G401 (cell line): Measurements from ENCODE around the gene EFL1. TPM values are rescaled to one million over a fixed set of nuclear protein-coding genes. Genes with fewer than 3 reads are reported as not detected.
"Not testable (repeated sequence)": the region's sequence is repeated elsewhere in the genome, so short reads cannot be mapped to it uniquely, and the experiment has no call there.

Experiments used
- DNase-seq: peaks from one replicate; pipeline ENCODE4 v3.0.0-alpha.2; 2015; ENCODE audit warnings: low spot score
- in situ Hi-C: cut with HindIII; loops from 2 replicates; pipeline ENCODE4 v1.10.0; 2016; ENCODE audit warnings: low sequenced_read_pairs, mixed read lengths
- total RNA-seq: library from RNA; depleted of rRNA; stranded (reverse); fragments of >200 nt; shearing (Covaris generic); gene quantifications from 2 replicates; pipeline ENCODE4 v1.2.3, GENCODE V29; 2014

EFL1 gene
- total RNA-seq, 1 experiment from 2014 or later = 14.3 TPM

GRCh38 chr15:82221535-82221934 lies 41.0 kb downstream of the EFL1 start:
- DNase-seq = peak; percentile 10
- in situ Hi-C loops = not testable (repeated sequence)

GRCh38 chr15:82216092-82216491 lies 46.4 kb downstream of the EFL1 start:
- DNase-seq, in situ Hi-C loops: not testable (repeated sequence)

DNA sequence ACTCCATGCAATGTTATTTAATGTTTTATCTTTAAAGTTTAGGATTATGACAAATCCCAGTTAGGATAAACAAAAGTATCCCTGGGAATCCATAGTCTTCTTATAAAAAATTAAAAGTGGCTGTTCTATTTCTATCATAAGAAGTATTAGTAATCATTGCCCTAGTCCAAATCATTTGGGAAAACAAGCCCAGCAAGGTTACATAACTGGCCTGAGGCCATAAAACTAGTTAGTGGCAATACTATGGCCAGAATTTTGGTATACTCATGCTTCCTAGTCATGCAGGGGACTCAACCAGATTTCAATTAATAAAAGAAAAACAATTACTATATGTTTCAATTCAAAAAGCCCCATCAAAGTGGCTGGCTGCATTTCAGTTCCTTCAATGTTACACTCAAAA lies 50.3 kb downstream of the EFL1 start:
- in situ Hi-C loops, DNase-seq: not testable (repeated sequence)

GRCh38 chr15:82210066-82210597 lies 52.4 kb downstream of the EFL1 start:
- in situ Hi-C loops = not testable (repeated sequence)
- peak; percentile 2 for DNase-seq

DNA sequence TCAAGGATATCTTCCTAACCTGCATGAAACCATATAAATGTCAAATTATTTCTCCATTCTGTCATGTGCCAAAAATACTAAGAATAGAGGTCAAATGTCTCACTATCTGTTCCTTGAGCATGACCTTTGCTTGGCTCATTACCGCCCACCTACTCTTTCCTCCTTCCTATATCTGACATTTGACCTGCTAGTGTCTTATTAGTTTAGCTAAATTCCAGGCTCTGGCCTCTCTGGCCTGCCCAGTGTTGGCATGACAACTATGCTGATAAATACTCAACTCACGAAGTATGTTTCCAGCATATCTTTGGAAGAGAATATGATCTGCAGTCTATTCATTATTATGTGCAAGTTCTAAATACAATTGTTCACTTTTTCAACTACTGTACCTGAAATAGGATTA lies 58.0 kb downstream of the EFL1 start:
- in situ Hi-C loops, DNase-seq: not testable (repeated sequence)

GRCh38 chr15:82197733-82198594 lies 64.6 kb downstream of the EFL1 start:
- peak; percentile 86 for DNase-seq
- in situ Hi-C loops = no loop called here

DNA sequence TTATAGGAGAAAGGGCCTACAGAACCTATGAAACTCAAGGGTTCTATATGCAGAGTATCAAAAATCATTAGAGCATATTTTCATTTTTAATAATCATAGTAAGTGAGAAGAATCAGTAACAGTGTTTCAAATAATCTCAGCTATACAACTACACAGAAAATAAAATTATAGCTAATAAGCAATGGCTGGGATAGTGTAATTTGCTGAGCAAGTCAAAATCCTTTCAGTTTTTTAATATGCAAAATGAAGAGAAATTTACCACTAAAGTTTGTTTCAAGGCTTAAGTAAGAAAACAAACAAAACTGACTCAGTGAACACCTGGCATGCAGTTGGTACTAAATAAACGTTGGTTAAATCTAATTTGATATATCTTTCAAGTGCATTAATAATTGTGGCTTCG lies 66.2 kb downstream of the EFL1 start:
- no peak for DNase-seq
- in situ Hi-C loops = no loop called here

DNA sequence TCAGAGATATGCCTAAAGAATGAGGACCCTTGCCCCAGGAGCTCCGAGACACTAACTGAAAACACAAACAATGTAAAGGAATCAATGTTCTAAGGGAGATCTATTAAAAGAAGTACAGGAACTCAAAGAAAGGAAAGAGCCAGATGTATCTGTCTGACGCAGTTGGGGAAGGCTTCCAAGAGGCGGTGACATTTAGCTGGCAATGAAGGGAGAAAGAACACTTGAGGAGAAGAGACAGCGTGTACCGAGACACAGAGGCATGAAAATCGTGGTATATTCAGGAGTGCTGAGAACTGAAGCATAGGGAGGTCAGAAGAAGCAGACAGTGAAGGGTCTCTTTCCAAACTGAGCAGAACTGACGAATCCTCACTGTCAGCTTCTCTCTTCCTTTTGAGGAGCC lies 66.7 kb downstream of the EFL1 start:
- in situ Hi-C loops, DNase-seq: not testable (repeated sequence)

DNA sequence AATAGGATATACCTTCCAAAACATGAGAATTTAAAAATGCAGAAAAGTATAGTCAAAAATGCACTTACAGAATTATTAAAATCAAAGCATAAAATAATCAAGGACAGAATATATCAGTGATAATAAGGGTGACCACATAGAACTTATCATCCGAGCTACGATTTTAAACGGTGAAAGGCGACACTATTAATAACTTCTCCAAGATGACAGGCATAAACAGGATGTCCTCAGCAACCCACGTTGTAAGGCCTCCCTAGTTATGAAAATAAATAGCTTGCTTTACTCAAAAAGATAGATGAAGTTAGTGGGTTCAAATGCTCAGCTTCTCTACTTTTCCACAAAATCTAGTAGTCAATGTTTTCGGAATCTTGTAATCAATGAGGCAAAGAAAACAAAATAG lies 68.0 kb downstream of the EFL1 start:
- in situ Hi-C loops, DNase-seq: not testable (repeated sequence)

- DNase-seq, in situ Hi-C loops: not testable (repeated sequence)
Observed at GRCh38 chr15:82193435-82193834, 69.1 kb downstream of the EFL1 start.

GRCh38 chr15:82192394-82192793 lies 70.1 kb downstream of the EFL1 start:
- in situ Hi-C loops, DNase-seq: not testable (repeated sequence)

- DNase-seq = no peak
- in situ Hi-C loops = no loop called here
Observed at GRCh38 chr15:82186719-82187406, 75.7 kb downstream of the EFL1 start.

DNA sequence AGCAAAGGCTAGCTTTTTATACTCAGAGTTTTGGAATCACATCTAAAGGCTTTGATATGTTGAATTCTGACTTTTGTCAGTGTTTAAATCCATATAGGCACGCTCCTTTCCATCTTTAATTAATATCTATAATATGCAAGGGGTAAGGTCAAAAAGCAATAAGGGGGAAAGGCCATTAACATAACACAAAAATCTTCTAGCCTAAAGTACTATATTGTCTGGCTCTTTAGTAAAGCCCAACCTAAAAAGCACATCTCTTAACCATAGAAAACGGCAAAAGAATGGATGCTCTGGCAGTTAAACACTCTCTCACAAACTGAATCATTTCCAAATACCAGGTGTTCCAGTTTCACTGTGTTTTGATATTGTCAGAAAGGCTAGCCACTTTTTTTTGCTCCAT lies 76.4 kb downstream of the EFL1 start:
- DNase-seq = no peak
- in situ Hi-C loops = no loop called here

DNA sequence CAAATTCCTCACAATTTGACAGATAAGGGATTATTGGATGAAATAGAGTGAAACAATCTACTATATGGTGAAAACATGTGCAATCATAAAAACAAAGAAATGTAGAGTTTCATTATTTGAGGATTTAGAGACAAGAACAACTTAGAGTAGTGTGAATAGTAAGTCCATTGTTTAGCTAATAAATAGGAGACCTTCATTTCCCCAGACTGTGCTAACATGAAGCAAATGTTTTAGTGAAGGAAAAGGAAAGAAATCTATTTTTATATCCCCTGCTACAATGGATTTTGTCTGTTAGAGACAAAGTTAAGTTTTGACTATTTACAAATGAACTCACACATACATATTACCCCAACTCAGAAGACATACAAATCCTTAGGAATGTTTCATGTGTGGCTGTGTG lies 77.8 kb downstream of the EFL1 start:
- in situ Hi-C loops = no loop called here
- DNase-seq = no peak

- in situ Hi-C loops = no loop called here
- no peak for DNase-seq
Observed at GRCh38 chr15:82184355-82184754, 78.2 kb downstream of the EFL1 start.

DNA sequence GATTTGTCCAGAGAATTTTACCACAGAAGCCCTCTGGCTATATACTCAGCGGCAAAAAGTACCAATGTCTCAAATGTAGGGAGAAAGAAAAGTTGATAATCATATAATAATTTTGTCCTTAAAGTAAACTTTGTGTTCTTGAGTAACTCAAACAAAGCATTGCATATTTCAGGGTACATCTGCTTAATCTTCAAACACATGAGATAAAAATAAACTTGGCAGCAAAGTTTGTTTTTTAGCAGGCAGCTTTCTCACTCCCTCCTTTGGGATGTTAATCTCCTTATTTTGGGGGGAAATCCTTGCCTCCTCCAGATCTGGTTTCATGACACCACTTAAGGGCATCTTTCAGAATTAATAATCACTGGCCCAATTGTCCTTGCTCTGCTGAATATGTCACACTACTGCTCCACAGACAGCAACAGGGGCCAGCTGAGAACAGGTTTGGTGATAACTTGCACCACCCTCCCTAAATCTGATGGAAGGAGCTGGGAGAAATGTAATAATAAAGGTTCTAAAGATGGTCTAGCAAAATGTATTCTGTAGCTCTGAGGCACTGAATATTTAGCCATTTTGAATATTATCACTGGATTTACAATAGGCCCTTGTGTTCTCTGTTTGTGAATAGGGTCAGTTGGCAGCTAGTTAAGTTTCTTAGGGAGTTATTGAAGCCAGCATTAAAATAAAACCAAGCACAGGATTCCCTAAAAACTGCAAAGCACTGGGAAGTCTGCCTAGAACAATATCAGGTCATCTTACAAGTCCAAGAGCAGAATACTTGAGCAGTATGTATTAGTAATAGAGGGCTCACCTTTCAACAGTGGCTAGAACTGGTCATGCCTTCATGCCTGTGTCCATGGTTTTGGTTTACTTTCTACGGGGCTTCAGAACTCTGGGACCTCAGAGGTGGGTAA lies 79.2 kb downstream of the EFL1 start:
- DNase-seq = no peak
- in situ Hi-C loops = no loop called here

GRCh38 chr15:82181371-82181770 lies 81.2 kb downstream of the EFL1 start:
- in situ Hi-C loops = no loop called here
- DNase-seq = no peak

- in situ Hi-C loops = no loop called here
- no peak for DNase-seq
Observed at GRCh38 chr15:82178061-82178460, 84.5 kb downstream of the EFL1 start.

DNA sequence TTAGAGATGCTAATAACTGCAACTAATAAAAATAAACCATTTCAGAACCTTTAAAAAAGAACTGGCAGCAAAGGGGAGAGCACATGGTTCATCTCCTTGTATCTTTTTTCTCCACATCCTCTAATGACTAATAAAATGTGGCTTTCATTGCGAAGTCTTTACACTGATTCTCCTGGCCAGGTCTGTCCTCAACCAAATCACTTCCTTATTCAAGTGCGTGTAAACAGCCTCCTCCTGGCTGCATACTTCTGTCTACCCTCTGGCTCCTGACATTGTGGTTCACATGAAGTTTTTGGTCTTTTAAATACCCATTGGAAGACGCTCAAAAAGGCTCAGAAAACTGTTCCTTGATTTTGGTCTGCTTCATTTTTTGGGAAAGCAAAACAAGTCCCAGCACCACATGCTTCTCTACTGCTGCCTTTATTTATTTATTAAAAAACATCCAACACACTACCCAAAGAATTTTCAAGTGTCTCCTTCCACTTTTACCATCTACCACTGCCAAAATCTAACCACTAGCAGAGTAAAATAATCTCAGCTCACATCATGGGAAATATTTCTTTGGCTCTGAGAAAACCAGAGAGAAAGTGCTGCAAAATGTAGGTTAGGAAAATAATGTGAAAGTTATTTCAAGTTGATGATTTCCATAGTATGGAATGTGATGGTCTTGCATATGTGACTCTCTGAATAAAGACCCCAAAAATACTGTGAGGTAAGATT lies 85.1 kb downstream of the EFL1 start:
- in situ Hi-C loops = no loop called here
- no peak for DNase-seq
